Keratinocyte (primary cell): Measurements from ENCODE around the gene HEYL. TPM values are rescaled to one million over a fixed set of nuclear protein-coding genes. Genes with fewer than 3 reads are reported as not detected.

Source experiments
- DNase-seq: peaks from one replicate; pipeline ENCODE4 v3.0.0-alpha.2; 2011; ENCODE audit warnings: low read depth, missing footprints, low spot score
- FAIRE-seq: peaks from 2 replicates; lab custom pipeline; 2011; peaks lifted over from hg19 to GRCh38; lab: Jason Lieb, UNC
- H2AFZ ChIP-seq: 2 replicates; pipeline ENCODE4 v1.6.0; 2012; ENCODE audit warnings: low read length, control low read depth, inconsistent platforms; ENCODE audit not compliant: control insufficient read depth
- H3K27ac ChIP-seq: 2 replicates; pipeline ENCODE4 v1.5.1; 2011; ENCODE audit warnings: low read length; ENCODE audit not compliant: control insufficient read depth, insufficient read depth
- H3K27me3 ChIP-seq: 3 replicates; pipeline ENCODE4 v1.6.0; 2011; ENCODE audit warnings: low read length; ENCODE audit not compliant: control insufficient read depth, insufficient read depth; ENCODE audit errors: extremely low read depth
- H3K36me3 ChIP-seq, 2 experiments: 2 replicates in 1 of 2; 3 replicates in 1 of 2; pipeline ENCODE4 v1.5.1; 2011; ENCODE audit warnings: low read length in 2 of 2, mild to moderate bottlenecking in 1 of 2; ENCODE audit not compliant: control insufficient read depth in 2 of 2, insufficient read depth in 2 of 2; ENCODE audit errors: extremely low read depth in 1 of 2
- H3K4me1 ChIP-seq: 3 replicates; pipeline ENCODE4 v1.5.1; 2011; ENCODE audit warnings: low read length; ENCODE audit not compliant: control insufficient read depth, insufficient read depth; ENCODE audit errors: extremely low read depth
- H3K4me2 ChIP-seq: 3 replicates; pipeline ENCODE4 v1.6.0; 2011; ENCODE audit warnings: low read depth, low read length; ENCODE audit not compliant: control insufficient read depth, insufficient read depth; ENCODE audit errors: extremely low read depth
- H3K4me3 ChIP-seq, 3 experiments: fragments of 200-600 bp in 1 of 3; sonication (generic) in 1 of 3; 2 replicates in 2 of 3; 3 replicates in 1 of 3; pipeline ENCODE4 v1.5.1; 2011 to 2016; ENCODE audit warnings: low read length in 3 of 3, mild to moderate bottlenecking in 3 of 3, control low read depth in 2 of 3, inconsistent platforms in 1 of 3, low read depth in 1 of 3, mixed read lengths in 1 of 3, mixed run types in 1 of 3, moderate library complexity in 1 of 3; ENCODE audit not compliant: control insufficient read depth in 2 of 3, insufficient read depth in 2 of 3; ENCODE audit errors: extremely low read depth in 1 of 3
- H3K79me2 ChIP-seq: 2 replicates; pipeline ENCODE4 v1.6.0; 2012; ENCODE audit warnings: low read length; ENCODE audit not compliant: control insufficient read depth, insufficient read depth
- H3K9ac ChIP-seq: 3 replicates; pipeline ENCODE4 v1.6.0; 2011; ENCODE audit warnings: low read length; ENCODE audit not compliant: control insufficient read depth, insufficient read depth; ENCODE audit errors: extremely low read depth
- H3K9me1 ChIP-seq: 3 replicates; pipeline ENCODE4 v1.6.0; 2011; ENCODE audit warnings: low read length; ENCODE audit not compliant: control insufficient read depth, insufficient read depth; ENCODE audit errors: extremely low read depth
- H3K9me3 ChIP-seq: 2 replicates; pipeline ENCODE4 v1.5.1; 2012; ENCODE audit warnings: low read depth, low read length; ENCODE audit not compliant: control insufficient read depth
- H4K20me1 ChIP-seq: 3 replicates; pipeline ENCODE4 v1.6.0; 2011; ENCODE audit warnings: low read length; ENCODE audit not compliant: control insufficient read depth, insufficient read depth; ENCODE audit errors: extremely low read depth
- CTCF ChIP-seq, 3 experiments: IDR thresholded peaks in 1 of 3; conservative IDR thresholded peaks in 1 of 3; optimal IDR thresholded peaks in 1 of 3; 2 replicates in 2 of 3; 3 replicates in 1 of 3; pipeline versions ENCODE3 to v1.5.1; 2011; ENCODE audit warnings: low read length in 3 of 3, mild to moderate bottlenecking in 3 of 3, moderate library complexity in 2 of 3, control low read depth in 1 of 3, inconsistent platforms in 1 of 3; ENCODE audit not compliant: insufficient read depth in 2 of 3; ENCODE audit errors: extremely low read depth in 1 of 3
- EZH2 ChIP-seq: IDR thresholded peaks from one replicate; pipeline ENCODE4 v1.6.1; 2012; ENCODE audit warnings: inconsistent platforms, mild to moderate bottlenecking, low read length, moderate library complexity
- dilution Hi-C: fragments of 300-500 bp; cut with MboI; formaldehyde crosslinking; loops from one replicate; pipeline ENCODE4 v1.7.0; 2020; ENCODE audit warnings: low sequenced_read_pairs; ENCODE audit not compliant: extremely low pct_ligation_motif_present
- polyA plus RNA-seq, 5 experiments: library from polyadenylated mRNA; depleted of rRNA in 3 of 5; stranded (reverse) in 3 of 5; stranded (forward) in 1 of 5; unstranded in 1 of 5; fragments of >200 nt; gene quantifications; 1 replicate in 1 of 5; 2 replicates in 3 of 5; 3 replicates in 1 of 5; pipeline versions ENCODE4 v1.2.1 to v1.2.3, GENCODE V29; 2011 to 2012; ENCODE audit warnings: missing spikeins in 2 of 5, low read depth in 1 of 5, low replicate concordance in 1 of 5

Gene HEYL
- polyA plus RNA-seq, 1 donor (not counting 4 experiments of a cell fraction or from before 2014, with no cell fraction given), result not detected

DNA sequence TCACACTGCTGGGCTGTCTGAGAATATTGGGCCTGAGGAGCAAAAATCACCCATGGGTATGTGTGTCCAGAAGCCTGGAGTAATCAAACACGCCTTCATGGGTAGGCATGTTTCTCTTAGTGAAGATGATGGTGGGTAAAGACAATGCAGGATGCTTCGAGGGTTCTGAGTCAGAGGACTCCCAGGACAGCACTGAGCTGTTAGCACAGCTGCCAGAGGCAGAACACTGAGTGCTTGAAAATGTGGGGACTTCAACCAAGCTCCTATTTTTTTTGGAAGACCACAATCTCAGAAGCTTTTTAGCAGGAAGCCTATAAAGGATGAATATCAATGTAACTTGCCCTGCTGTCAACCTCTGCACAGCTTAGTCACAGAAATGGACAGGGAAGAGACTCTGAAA is 40.4 kb upstream of the HEYL start:
- H3K9me3 ChIP-seq, result no peaks in the 10 kb centered on the region
- no peaks in the 10 kb centered on the region for H3K36me3 ChIP-seq
- no peak overlapping the region for H3K27ac ChIP-seq
- H2AFZ ChIP-seq, result no peak overlapping the region
- H3K79me2 ChIP-seq, result no peaks in the 10 kb centered on the region
- no peak overlapping the region for H3K9ac ChIP-seq
- H3K4me1 ChIP-seq, result no peaks in the 10 kb centered on the region
- FAIRE-seq (no peak), DNase-seq (no peak)
- no peaks in the 10 kb centered on the region for H3K9me1 ChIP-seq
- peaks cover 2% of the 10 kb centered on the region for H4K20me1 ChIP-seq
- dilution Hi-C loops, result no loop called here
- H3K4me3 ChIP-seq, result no peak overlapping the region
- H3K4me2 ChIP-seq, result no peak overlapping the region
- H3K27me3 ChIP-seq, result peaks cover 41% of the 10 kb centered on the region
- TF ChIP-seq CTCF (optimal IDR thresholded peaks at IDR 0.05 in 1 of 3, IDR thresholded peaks at IDR 0.05 in 1 of 3, conservative IDR thresholded peaks at IDR 0.05 in 1 of 3; ENCODE audit: extremely low read depth in 1 of 3, insufficient read depth in 2 of 3, low read length in 3 of 3) (no peak), EZH2 (no peak)

GRCh38 chr1:39678889-39679288 is 39.4 kb upstream of the HEYL start:
- Histone ChIP-seq H3K9me1 (no peaks in the 10 kb centered on the region), H3K4me2 (no peak overlapping the region), H3K27me3 (peaks cover 42% of the 10 kb centered on the region), H4K20me1 (peaks cover 2% of the 10 kb centered on the region), H3K27ac (no peak overlapping the region), H3K4me1 (no peaks in the 10 kb centered on the region), H3K36me3 (no peaks in the 10 kb centered on the region), H3K9me3 (no peaks in the 10 kb centered on the region), H3K4me3 (no peak overlapping the region), H2AFZ (no peak overlapping the region), H3K79me2 (no peaks in the 10 kb centered on the region), H3K9ac (no peak overlapping the region)
- dilution Hi-C loops, result no loop called here
- DNase-seq, result no peak
- TF ChIP-seq EZH2 (no peak), CTCF (optimal IDR thresholded peaks at IDR 0.05 in 1 of 3, IDR thresholded peaks at IDR 0.05 in 1 of 3, conservative IDR thresholded peaks at IDR 0.05 in 1 of 3; ENCODE audit: extremely low read depth in 1 of 3, insufficient read depth in 2 of 3, low read length in 3 of 3) (no peak)
- no peak for FAIRE-seq
